ENCODE data around the gene C4orf17. TPM values are rescaled to one million over a fixed set of nuclear protein-coding genes. Genes with fewer than 3 reads are reported as not detected.
A peak's percentile ranks its signal among the peaks of the same experiment; 100 is the strongest.

C4orf17 gene
- total and polyA plus RNA-seq, 9 donors: not detected

- Histone ChIP-seq H3K9me3 (no peaks in the 10 kb centered on the region), H3K4me3 (no peak overlapping the region), H3K4me1 (ENCODE audit: insufficient read depth) (no peaks in the 10 kb centered on the region), H3K27ac (no peak overlapping the region), H3K27me3 (no peaks in the 10 kb centered on the region), H3K36me3 (no peaks in the 10 kb centered on the region)
- intact Hi-C loops (cut with DNase I): no loop called here
- TF ChIP-seq POLR2A (IDR thresholded peaks at IDR 0.05) (no peak), EP300 (IDR thresholded peaks at IDR 0.05) (no peak), CTCF (IDR thresholded peaks at IDR 0.05) (no peak)
- DNase-seq: no peak
Measured at GRCh38 chr4:99540277-99540939, 29.6 kb downstream of the C4orf17 start.

GRCh38 chr4:99552872-99553271, 42.1 kb downstream of the C4orf17 start:
- Histone ChIP-seq H3K27ac (no peak overlapping the region), H3K4me1 (ENCODE audit: insufficient read depth) (no peaks in the 10 kb centered on the region), H3K9me3 (no peaks in the 10 kb centered on the region), H3K4me3 (no peak overlapping the region), H3K27me3 (no peaks in the 10 kb centered on the region), H3K36me3 (no peaks in the 10 kb centered on the region)
- no peak for TF ChIP-seq POLR2A (IDR thresholded peaks at IDR 0.05)
- TF ChIP-seq CTCF (IDR thresholded peaks at IDR 0.05): no peak
- WGBS, 3 donors: 98 to 99% (median 99%) methylated on average over 2 of the region's 2 CpGs
- no peak for DNase-seq
- intact Hi-C loops (cut with DNase I): no loop called here

DNA sequence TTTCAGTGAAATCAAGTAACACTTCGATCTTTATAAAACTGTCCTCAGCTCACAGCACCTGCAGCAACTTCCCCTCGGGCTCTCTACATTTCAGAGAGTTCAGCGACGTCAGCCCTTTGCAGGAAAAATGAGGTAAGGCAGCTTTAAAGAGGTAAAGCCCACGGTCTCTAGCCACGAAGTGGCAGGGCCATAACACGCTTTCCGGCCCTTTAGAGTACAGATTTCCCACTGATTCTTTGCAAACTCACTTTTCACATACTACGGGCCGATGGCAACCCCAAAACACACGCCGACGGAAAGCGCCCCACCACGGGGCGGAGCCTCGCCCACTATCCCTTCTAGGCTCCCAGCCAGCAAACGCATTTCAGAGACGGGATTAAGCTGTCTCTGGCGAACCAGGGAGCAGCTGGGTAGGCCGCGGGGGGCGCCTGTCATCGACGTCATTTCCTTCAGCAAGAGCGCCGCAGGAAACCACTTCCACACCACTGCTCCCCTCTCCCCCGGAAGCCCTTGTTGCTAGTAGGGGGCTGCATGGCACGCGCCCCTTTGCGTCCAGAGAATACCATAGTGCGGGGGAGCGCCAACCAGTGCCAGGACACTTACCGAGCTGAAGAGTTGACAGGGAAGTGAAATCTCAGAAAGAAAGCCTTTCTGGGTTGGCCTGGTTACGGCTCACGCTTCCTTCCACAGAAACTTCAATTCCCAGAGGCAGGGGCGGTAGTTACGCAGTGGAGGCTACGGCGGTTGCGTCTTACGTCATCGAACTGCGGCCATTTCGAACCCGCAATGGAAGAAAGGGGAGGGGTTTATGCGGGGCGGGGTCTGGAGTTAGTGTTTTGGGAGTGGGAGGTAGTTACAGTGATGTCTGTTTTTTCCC, 52.7 kb downstream of the C4orf17 start, which contains the start of gene TRMT10A:
Gene TRMT10A (minus strand): TSS at position 730 of the 877 bp plus-strand sequence. CDS start 4,701 bp downstream, outside the sequence.
- intact Hi-C loops (cut with DNase I): loop anchor here (5.0 to 10.0 kb wide), 6 partner anchors 81 to 389 kb away; partner anchors contain the start of genes LAMTOR3 (in 3 of the 4), DNAJB14 (in 1 of the 4) and H2AZ1 (in 1 of the 4)
- H3K4me1 ChIP-seq (ENCODE audit: insufficient read depth): peaks cover 2% of the 10 kb centered on the region
- no peaks in the 10 kb centered on the region for H3K36me3 ChIP-seq
- TF ChIP-seq EP300 (IDR thresholded peaks at IDR 0.05) (peak; percentile 20), CTCF (IDR thresholded peaks at IDR 0.05) (peak; percentile 17 to 47 (median 26)), POLR2A (IDR thresholded peaks at IDR 0.05) (peak; percentile 55)
- WGBS, 3 donors: 0% methylated on average over 48 of the region's 48 CpGs
- peak within 1 kb of the TSS; percentile 72 for H3K4me3 ChIP-seq
- peak; percentile 97 to 99 (median 98) for DNase-seq
- no peaks in the 10 kb centered on the region for H3K27me3 ChIP-seq
- no peaks in the 10 kb centered on the region for H3K9me3 ChIP-seq
- H3K27ac ChIP-seq: peak within 1 kb of the TSS; percentile 94 to 97

DNA sequence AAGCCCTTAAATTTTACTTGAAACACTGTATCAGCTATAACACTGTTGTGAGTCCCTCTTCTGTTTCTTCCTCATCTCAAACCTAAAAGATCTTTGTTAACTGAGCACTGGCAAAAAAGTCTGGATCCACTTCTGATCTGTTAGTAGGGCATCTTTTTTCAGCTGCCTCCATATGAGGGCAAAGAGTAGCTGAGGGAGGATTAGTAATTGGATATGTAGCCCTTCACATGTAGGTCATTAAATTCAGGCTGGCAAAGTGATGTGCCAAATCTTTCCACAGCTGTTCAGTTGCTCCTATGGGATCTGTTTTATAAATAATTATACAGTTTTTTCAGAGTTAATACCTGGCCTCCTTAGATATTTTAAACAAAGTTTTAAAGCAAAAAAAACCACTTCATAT, 54.1 kb downstream of the C4orf17 start:
- H3K9me3 ChIP-seq: no peaks in the 10 kb centered on the region
- no peaks in the 10 kb centered on the region for H3K27me3 ChIP-seq
- H3K4me3 ChIP-seq: no peak overlapping the region
- intact Hi-C loops (cut with DNase I): loop anchor here (5.0 to 10.0 kb wide), 6 partner anchors 80 to 387 kb away; partner anchors contain the start of genes LAMTOR3 (in 3 of the 4), DNAJB14 (in 1 of the 4) and H2AZ1 (in 1 of the 4)
- H3K27ac ChIP-seq: no peak overlapping the region
- peaks cover 2% of the 10 kb centered on the region for H3K4me1 ChIP-seq (ENCODE audit: insufficient read depth)
- TF ChIP-seq EP300 (IDR thresholded peaks at IDR 0.05): no peak
- TF ChIP-seq CTCF (IDR thresholded peaks at IDR 0.05): no peak
- TF ChIP-seq POLR2A (IDR thresholded peaks at IDR 0.05): no peak
- no peak for DNase-seq
- H3K36me3 ChIP-seq: no peaks in the 10 kb centered on the region
